HG03378 (cell line): ENCODE results near the gene RHBDF2.
"Not testable (repeated sequence)": the region's sequence is repeated elsewhere in the genome, so short reads cannot be mapped to it uniquely, and the experiment has no call there.

Experiments
- ATAC-seq: cut with Tn5 transposase; IDR thresholded peaks from one replicate; pipeline ENCODE4 v1.9.1; 2021; ENCODE audit warnings: mild to moderate bottlenecking, moderate library complexity; ENCODE audit not compliant: unreplicated experiment

Gene RHBDF2

DNA sequence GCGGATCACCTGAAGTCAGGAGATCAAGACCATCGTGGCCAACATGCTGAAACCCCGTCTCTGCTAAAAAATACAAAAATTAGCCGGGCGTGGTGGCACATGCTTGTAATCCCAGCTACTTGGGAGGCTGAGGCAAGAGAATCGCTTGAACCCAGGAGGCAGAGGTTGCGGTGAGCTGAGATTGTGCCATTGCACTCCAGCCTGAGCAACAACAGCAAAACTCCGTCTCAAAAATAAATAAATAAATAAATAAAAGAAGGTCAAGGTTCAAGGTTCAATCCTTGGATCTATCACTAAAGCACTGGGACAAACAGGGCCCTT lies 24.2 kb upstream of the RHBDF2 start:
- not testable (repeated sequence) for ATAC-seq

DNA sequence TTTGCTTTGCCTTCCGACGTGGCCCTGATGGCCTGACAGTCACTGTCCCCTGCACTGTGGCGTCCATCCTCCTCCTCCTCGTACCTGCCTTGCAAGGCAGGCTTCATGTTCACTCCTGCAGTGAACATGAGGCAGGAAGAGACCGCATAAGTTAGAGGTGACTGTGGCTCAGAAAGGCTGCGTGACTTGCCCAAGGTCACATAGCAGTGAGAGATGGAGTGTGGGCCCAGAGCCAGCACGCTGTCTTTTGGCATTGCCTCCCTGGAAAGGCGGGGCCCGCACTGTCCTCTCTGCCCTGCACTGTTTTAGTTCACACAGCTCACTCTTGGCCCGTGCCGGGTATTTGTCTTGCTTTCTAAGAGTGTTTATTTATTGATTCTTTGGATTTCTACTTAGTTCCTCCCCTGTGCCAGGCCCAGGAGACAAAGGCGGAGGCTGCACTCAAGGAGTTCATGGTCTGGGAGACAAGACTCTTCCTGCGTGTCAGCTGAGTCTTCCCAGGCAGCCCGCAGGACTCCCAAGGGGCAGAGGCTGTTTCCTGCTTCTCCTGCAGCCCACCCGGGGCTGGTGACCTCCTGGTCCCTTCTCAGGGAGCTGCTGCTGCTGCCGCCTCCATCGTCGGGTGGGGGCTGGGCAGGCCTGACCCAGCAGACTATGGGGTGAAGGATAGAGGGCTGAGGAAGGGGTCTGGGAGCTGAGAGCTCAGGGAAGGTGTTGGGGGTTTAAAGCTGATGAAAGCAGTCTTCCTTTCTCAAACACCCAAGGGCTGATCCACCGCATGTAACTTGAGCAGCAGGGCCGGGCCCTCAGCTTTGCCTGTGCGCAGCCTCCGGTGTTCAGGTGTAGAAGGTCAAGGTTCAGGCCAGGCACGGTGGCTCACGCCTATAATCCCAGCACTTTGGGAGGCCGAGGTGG lies 23.6 kb upstream of the RHBDF2 start:
- ATAC-seq = no peak

DNA sequence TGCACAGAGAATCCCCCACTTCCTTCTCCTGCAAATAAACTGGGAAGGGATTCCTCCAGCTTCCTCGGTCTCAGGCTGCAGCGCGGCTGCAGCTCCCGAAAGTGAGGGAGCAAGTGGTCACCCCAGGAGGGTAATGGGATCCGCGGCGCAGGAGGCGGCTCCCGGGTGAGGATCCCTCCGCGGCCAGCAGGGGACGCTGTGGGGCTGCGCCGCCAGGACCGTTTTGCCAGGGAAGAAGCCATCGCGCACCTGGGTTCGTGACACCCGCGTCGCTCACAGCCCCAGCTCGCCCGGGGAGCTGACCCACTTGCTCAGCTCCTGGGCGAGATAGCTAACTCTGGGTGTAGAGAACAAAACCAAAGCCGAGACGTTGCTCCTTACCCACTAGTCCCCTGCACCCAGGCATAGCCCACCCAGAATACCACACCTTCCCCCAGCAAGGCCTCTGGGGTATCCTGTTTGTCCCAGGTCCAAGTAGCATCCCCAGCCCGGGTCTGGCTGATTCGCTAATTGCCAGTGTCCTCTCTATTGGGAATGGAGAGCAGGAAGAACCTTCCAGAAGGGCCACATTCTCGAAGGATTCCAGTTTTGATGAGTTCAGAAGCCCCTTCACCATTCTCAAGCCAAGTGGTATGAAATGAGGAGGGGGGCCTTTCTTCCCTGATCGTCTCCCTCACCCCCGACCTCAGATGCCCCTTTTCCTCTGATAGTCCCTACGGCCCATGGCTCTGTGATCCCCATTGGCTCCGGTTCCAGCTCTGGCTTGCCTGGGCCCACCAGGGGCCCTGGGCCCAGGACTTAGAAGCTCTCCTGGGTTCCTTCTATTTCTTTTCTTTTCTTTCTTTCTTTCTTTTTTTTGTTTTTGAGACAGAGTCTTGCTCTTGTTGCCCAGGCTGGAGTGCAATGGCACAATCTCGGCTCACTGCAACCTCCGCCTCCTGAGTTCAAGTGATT lies 22.1 kb upstream of the RHBDF2 start:
- no peak for ATAC-seq

DNA sequence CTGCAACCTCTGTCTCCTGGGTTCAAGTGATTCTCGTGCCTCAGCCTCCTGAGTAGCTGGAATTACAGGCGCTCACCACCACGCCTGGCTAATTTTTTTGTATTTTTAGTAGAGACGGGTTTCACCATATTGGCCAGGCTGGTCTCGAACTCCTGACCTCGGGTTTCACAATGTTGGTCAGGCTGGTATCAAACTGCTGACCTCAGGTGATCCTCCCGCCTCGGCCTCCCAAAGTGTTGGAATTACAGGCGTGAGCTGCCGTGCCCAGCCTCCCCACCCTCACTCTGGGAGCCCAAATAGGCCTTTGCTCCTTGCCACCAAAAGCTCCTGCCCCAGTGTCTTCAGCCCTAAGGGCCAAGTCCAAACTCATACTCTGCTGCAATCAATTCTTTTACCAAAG lies 20.5 kb upstream of the RHBDF2 start:
- ATAC-seq = not testable (repeated sequence)

DNA sequence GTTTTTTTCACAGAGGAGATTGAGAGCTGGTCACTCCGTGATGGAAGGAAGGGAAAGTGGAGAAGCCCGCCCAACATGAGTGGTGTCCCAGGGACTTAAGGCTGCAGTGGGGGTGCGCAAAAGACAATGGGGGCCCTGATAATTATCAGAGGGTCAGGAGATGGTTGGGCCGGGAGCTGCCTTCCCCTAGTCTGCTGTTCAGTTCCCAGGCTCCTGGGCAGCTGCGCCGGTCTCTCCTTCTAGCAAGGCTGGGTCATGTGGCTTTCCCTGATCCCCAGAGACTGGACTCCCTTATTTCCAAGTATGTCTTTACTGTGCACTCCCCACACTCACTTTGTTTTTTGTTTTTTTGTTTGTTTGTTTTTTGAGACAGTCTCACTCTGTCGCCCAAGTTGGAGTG lies 20.0 kb upstream of the RHBDF2 start:
- ATAC-seq = no peak

DNA sequence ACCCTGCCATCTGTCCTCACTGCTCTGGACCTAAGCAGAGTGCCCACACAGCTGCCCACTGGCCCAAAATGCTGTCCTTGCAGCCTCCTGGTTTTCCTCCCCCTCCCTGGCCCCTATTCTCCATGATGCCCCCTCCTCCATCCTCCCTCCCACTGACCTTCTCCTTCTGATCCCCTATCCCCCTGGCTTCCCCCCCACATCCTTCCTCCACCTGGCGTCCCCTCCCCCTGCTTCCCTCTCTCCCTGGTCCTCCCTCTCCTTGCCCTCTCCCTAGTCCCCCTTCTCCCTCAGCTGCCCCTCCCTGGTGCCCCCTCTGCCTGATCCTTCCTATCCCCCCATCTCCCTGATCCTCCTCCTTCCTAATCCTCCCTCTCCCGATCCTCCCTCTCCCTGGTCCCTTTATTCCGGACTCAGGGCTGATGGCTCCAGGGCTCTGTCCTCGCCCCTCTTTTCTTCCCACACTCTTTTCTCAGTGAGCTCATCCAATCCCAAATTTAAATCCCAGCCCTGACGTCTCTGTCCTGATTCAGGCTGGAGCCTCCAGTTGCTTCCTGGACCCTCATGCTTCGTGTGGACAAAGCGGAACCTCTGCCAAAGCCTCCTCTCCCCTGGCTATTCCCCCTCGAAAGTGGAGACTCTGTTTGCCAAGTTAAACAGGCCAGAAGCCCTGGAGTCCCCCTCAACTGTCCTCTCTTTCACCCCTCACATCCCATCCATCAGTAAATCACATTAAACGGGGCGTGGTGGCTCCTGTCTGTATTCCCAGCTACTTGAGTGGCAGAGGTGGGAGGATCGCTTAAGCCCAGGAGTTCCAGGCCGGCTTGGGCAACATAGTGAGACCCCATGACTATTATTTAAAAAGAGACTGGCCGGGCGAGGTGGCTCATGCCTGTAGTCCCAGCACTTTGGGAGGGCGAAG lies 18.1 kb upstream of the RHBDF2 start:
- no peak for ATAC-seq

DNA sequence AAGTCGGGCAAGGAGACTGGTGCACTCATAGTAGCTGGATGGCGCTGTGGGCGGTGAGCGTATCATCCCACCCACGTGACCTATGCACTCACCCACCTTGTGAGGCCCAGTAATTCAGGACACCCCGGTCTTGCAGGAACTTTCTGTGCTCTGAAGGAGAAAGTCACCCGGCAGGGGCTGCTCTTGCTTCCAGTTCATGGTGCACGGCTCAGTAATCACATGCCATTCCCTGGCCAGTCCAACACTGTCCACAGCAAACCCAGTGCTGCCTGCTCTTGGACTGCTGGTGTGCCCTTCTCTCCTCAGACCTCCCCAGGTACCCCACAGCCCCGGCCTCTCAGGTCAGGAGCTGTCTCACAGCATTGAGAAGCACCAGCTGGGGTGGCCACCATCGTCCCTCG lies 16.4 kb upstream of the RHBDF2 start:
- no peak for ATAC-seq

DNA sequence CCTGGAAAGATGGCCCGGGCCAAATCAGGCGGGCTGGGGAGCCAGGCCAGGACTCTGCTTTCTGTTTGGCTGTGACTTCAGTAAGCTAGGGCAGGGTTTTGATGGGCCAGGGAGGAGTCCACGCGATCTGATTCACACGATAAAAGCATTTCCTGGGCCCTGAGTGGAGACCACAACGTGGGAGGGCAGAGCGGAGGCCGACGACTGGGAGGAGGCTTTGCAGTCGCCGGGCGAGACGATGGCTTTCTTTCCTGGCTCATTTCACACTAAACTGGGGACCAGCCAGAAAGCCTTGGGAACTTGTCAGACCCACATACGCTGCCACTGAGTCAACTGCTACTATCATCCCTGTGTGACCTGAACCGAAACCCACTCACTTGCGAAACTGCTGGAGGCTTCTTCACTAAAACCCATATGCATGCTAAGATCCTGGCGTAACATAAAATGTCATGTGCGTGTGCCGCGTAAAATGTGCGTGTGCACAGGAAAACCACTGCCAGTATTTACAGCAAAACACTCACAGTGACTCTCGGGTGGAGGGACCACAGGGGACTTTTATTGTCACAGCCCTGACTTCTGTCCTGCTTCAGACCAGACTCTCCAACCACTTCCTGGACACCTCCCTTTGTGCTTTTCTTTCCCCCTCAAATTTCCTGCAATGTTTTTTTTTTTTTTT lies 14.2 kb upstream of the RHBDF2 start:
- no peak for ATAC-seq

DNA sequence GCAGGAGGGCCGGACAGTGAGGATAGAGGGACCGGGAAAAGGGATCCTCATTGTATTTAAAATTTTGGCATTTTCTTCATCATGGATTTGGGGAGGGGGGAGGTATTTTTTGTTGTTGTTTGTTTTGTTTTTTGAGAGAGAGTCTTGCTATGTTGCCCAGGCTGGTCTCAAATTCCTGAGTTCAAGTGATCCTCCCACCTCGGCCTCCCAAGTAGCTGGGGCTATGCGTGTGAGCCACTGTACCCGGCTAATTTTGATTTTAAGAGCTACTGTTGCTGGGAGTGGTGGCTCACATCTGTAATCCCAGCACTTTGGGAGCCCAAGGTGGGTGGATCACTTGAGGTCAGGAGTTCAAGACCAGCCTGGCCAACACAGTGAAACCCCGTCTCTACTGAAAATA lies 13.1 kb upstream of the RHBDF2 start:
- not testable (repeated sequence) for ATAC-seq

DNA sequence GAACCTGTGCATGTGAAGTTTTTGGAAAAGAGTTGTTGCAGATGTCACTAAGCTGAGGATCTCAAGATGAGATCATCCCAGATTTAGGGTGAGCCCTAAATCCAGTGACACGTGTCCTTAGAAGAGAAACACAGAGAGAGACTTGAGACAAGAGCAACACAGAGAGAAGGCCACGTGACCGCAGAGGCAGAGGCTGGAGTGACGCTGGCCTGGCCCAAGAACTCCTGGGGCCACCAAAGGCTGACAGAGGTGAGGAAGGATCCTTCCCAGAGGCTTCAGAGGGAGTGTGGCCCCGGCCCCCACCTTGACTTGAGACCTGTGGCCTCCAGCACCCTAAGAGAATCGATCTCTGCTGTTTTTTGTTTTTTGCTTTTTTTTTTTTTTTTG lies 12.1 kb upstream of the RHBDF2 start:
- ATAC-seq = no peak

DNA sequence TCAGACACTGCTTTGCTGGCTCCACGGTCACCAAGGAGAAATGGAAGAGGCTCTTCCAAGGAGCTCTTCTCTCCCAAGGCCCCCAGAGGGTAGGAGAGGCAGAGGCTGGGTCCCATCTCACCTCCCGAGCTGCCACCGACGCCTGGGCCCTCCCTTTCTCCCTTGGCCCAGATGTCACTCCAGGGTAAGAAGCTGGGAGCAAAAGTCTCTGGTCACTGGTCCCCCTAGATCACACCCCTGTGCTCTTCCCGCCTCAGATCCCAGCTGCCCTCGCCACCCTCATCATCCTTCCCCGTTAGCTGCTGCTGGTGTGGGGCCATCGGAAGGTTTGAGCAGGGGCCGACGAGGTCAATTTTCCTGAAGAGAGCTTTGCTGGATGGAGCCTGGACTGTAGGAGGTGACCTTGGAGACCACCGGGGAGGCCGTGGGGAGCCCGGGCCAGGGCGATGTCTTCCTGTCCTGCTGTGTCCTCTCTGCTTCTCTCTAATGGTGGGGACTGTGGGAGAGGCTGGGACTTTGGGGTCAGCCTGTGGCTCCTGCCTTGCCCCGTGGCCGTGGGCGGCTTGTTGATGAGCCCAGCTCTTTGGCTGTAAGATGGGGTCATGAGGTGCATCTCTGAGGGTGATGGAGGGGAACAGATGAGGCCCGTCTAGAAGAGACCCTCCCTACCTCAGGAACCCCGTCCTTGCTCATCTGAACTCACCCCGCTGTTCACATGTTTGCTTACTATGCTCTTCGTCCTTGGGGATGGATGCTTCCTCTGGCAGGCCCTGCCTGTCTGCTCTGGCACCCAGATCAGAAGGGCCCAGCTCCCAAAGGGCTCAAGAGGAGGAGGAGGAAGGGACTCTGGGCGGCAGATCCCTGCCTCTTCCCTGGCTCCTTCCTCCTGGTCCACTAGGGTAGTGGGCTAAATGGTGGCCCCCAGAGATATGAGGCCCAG lies 11.4 kb upstream of the RHBDF2 start:
- ATAC-seq = no peak

DNA sequence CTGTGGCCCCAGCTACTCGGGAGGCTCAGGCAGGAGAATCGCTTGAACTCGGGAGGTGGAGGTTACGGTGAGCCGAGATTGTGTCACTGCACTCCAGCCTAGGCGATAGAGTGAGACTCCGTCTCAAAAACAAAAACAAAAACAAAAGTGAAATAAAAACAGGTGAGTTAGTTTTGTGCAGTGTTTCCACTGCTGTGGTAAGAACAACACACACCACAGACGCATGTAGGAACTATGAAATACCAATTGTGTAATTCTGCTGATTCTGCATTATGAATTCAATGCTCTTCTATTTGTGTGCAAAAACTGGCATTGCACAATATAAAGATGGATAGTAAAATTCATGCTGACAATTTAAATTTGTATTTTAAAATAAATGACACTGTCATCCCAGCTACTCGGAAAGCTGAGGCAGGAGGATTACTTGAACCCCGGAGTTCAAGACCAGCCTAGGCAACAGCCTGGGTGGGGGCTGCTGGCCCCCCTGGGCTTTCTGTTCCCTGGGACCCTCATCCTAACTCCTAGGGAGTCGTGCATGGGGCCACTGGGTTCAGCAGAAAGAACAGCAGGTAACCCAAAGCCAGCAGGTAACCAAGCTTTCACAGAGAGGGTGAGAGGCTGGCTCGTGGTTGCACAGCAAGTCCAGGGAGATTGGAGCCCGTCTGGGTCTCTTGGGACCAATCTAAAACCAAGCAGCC lies 10.6 kb upstream of the RHBDF2 start:
- ATAC-seq = no peak

DNA sequence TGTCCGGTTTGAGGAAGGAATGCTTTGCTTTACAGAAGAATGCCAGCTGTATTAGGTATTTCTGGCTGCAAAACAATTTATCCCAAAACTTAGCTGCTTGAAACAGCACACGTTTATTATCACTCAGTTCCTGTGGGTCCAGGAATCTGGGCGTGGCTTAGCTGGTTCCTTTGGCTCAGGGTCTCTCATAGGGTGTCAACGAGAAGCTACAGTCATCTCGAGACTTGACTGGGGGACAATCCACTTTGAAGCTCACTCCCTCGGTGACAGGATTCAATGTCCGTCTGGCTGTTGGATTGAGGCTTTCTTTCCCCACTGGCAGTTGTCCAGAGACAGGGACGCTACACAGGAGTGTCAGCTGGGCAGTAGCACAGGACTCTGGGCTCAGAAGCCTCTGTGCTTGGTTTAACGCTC lies 9.6 kb upstream of the RHBDF2 start:
- ATAC-seq = no peak

DNA sequence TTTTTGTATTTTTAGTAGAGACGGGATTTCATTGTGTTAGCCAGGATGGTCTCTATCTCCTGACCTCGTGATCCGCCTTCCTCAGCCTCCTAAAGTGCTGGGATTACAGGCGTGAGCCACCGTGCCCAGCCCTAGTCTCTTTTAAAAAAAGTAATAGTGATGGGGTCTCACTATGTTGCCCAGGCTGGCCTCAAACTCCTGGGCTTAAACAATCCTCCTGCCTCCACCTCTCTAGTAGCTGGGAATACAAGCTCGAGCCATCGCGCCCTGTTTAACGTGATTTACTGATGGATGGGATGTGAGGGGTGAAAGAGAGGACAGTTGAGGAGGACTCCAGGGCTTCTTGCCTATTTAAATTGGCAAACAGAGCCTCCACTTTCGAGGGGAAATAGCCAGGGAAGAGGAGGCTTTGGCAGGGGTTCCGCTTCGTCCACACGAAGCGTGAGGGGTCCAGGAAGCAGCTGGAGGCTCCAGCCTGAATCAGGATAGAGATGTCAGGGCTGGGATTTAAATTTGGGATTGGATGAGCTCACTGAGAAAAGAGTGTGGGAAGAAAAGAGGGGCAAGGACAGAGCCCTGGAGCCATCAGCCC lies 7.3 kb upstream of the RHBDF2 start:
- ATAC-seq = not testable (repeated sequence)

DNA sequence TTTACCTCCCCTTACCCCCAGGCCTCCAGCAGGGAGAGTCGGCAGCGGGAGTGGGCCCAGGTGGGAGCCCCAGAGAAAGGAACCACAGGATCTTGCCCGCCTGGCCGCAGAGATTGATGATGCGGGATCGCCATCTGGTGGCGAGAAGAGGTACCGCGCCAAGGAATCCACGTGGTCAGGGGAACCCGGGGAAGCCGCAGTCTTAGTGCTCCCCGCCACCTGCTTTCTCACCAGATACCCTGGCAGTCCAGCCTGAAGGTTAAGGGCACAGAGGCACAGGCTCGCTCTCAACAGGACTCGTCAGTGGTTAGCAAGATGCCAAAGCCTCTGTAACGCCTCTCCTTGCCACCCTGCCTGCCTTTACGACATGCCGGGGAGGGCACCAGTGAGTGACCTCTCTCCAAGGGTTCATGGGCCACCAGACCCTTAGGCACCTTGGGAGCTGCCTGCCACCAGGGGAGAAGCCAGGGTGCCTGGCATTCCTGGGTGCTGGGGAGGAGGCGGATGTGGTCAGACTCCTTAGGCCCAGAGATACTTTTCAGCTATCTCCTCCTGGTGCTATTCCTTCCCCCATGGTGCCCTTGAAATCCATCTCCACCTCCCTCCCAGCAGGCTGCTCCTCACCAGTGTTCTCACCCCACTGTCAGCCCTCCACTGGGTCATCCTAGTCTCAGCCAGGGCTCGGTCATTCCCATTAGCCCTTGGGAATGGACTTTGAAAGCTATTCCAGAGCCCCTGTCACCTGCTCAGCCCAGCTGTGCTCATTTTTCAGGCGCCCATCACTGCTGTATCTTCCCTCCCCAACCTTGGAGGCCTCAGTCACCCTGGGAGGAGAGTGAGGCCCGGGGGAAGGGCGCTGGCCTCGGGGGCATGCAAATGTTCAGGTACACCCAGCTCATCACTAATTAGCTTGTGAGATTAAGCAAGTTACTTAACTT lies 5.5 kb upstream of the RHBDF2 start:
- ATAC-seq = no peak

DNA sequence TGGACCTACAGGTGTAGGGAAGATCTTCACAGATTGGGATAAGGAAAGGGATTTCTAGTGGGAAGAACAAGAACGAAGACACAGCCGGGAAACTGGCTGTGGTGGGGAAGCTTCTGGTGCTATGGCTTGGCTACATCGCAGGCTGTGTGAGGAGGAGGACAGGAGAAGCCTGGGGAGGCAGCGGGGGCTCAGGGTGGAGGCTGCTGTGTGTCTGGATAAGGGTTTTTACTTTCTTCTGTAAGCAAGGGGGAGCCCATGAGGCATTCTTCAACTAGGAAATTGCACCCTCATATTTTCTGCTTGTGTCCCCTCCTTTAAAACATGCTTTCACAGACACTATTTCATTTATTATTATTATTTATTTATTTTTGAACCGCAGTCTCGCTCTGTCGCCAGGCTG lies 2.9 kb upstream of the RHBDF2 start:
- no peak for ATAC-seq
